Osteoblast (primary cell): ENCODE data around the gene H3-3A. TPM values are rescaled to one million over a fixed set of nuclear protein-coding genes. Genes with fewer than 3 reads are reported as not detected.

Experiments
- DNase-seq: peaks from one replicate; pipeline ENCODE4 v3.0.0; 2011; ENCODE audit warnings: low spot score, mixed read lengths; ENCODE audit not compliant: insufficient read length; ENCODE audit errors: missing footprints
- H2AFZ ChIP-seq: 2 replicates; pipeline ENCODE4 v1.6.0; 2011; ENCODE audit warnings: mild to moderate bottlenecking, low read length
- H3K27ac ChIP-seq: 2 replicates; pipeline ENCODE4 v1.5.1; 2011; ENCODE audit warnings: mild to moderate bottlenecking, low read depth, low read length, moderate library complexity
- H3K27me3 ChIP-seq: 2 replicates; pipeline ENCODE4 v1.6.0; 2012; ENCODE audit warnings: mild to moderate bottlenecking, control low read depth, inconsistent platforms, low read length, moderate library complexity; ENCODE audit not compliant: insufficient read depth
- H3K36me3 ChIP-seq: 2 replicates; pipeline ENCODE4 v1.5.1; 2011; ENCODE audit warnings: mild to moderate bottlenecking, low read length, control low read depth, moderate library complexity; ENCODE audit not compliant: insufficient read depth
- H3K4me1 ChIP-seq: 2 replicates; pipeline ENCODE4 v1.5.1; 2011; ENCODE audit warnings: mild to moderate bottlenecking, low read length, control low read depth, moderate library complexity; ENCODE audit not compliant: insufficient read depth
- H3K4me2 ChIP-seq: 2 replicates; pipeline ENCODE4 v1.6.0; 2011; ENCODE audit warnings: mild to moderate bottlenecking, low read length; ENCODE audit not compliant: insufficient read depth
- H3K4me3 ChIP-seq: fragments of 200-600 bp; sonication (generic); 3 replicates; pipeline ENCODE4 v1.5.1; 2012; ENCODE audit warnings: mild to moderate bottlenecking, low read length, inconsistent platforms; ENCODE audit not compliant: insufficient read depth
- H3K79me2 ChIP-seq: 2 replicates; pipeline ENCODE4 v1.6.0; 2012; ENCODE audit warnings: mild to moderate bottlenecking, low read length, control low read depth, inconsistent platforms; ENCODE audit not compliant: insufficient read depth
- H3K9me3 ChIP-seq: 2 replicates; pipeline ENCODE4 v1.5.1; 2011; ENCODE audit warnings: low read depth, low read length, control low read depth
- H4K20me1 ChIP-seq: 2 replicates; pipeline ENCODE4 v1.6.0; 2012; ENCODE audit warnings: mild to moderate bottlenecking, low read length, control low read depth; ENCODE audit not compliant: insufficient read depth
- CTCF ChIP-seq: IDR thresholded peaks from 2 replicates; pipeline ENCODE4 v1.5.1; 2011; ENCODE audit warnings: mild to moderate bottlenecking, low read depth, low read length, moderate library complexity; ENCODE audit errors: extremely low read depth
- total RNA-seq: library from RNA; depleted of rRNA; stranded (reverse); fragments of >200 nt; gene quantifications from 2 replicates; pipeline ENCODE4 v1.2.3, GENCODE V29; 2012

Gene H3-3A
- total RNA-seq, 1 donor = 127 TPM

- H3K4me2 ChIP-seq = no peak overlapping the region
- H2AFZ ChIP-seq = no peak overlapping the region
- H3K27ac ChIP-seq = no peak overlapping the region
- no peak for TF ChIP-seq CTCF
- peaks cover 21% of the 10 kb centered on the region for H3K79me2 ChIP-seq
- peaks cover 48% of the 10 kb centered on the region for H3K36me3 ChIP-seq
- DNase-seq = no peak
- H3K4me3 ChIP-seq = no peak overlapping the region
- no peaks in the 10 kb centered on the region for H3K4me1 ChIP-seq
- H3K27me3 ChIP-seq = no peaks in the 10 kb centered on the region
- H4K20me1 ChIP-seq = peaks cover 15% of the 10 kb centered on the region
- H3K9me3 ChIP-seq = no peaks in the 10 kb centered on the region
Measured at GRCh38 chr1:226073184-226073950, 10.9 kb downstream of the H3-3A start.

DNA sequence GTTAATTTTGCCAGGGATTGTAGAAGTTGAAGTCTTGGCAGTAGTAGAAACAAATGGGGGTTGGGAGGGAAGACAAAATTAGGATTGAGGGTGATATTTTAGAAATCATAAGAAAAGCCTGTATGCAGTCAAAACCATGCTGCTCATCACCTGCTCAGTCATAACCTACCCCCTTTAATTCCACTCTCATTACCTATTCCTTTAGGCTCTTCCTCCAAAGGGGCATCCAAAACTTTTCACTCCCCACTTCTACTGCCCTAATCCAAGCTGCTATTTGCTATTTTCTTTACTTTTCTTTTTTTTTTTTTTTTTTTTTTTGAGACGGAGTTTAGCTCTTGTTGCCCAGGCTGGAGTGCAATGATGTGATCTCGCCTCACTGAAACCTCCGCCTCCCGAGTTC lies 11.5 kb downstream of the H3-3A start:
- TF ChIP-seq CTCF = no peak
- H3K4me1 ChIP-seq = no peaks in the 10 kb centered on the region
- H2AFZ ChIP-seq = no peak overlapping the region
- peaks cover 10% of the 10 kb centered on the region for H4K20me1 ChIP-seq
- peaks cover 41% of the 10 kb centered on the region for H3K36me3 ChIP-seq
- no peaks in the 10 kb centered on the region for H3K27me3 ChIP-seq
- H3K79me2 ChIP-seq = peaks cover 14% of the 10 kb centered on the region
- DNase-seq = no peak
- H3K4me2 ChIP-seq = no peak overlapping the region
- no peaks in the 10 kb centered on the region for H3K9me3 ChIP-seq
- no peak overlapping the region for H3K27ac ChIP-seq
- H3K4me3 ChIP-seq = no peak overlapping the region

DNA sequence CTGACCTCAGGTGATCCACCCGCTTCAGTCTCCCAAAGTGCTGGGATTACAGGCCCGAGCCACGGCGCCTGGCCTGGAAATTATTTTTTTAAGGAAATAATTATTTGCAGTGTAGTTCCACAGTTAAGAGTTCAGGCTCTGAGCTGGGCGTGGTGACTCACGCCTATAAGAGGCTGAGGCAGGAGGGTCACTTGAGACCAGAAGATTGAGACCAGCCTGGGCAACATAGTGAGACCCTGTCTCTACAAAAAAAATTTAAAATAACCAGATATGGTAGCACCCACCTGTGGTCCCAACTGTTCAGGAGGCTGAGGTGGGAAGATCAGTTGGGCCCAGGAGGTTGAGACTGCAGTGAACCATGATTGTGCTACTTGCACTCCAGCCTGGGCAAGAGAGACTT lies 13.9 kb downstream of the H3-3A start:
- H2AFZ ChIP-seq = no peak overlapping the region
- peaks cover 22% of the 10 kb centered on the region for H3K36me3 ChIP-seq
- H3K27me3 ChIP-seq = no peaks in the 10 kb centered on the region
- no peaks in the 10 kb centered on the region for H3K4me1 ChIP-seq
- H4K20me1 ChIP-seq = no peaks in the 10 kb centered on the region
- DNase-seq = no peak
- no peaks in the 10 kb centered on the region for H3K79me2 ChIP-seq
- no peaks in the 10 kb centered on the region for H3K9me3 ChIP-seq
- no peak overlapping the region for H3K27ac ChIP-seq
- no peak overlapping the region for H3K4me2 ChIP-seq
- no peak for TF ChIP-seq CTCF
- H3K4me3 ChIP-seq = no peak overlapping the region

DNA sequence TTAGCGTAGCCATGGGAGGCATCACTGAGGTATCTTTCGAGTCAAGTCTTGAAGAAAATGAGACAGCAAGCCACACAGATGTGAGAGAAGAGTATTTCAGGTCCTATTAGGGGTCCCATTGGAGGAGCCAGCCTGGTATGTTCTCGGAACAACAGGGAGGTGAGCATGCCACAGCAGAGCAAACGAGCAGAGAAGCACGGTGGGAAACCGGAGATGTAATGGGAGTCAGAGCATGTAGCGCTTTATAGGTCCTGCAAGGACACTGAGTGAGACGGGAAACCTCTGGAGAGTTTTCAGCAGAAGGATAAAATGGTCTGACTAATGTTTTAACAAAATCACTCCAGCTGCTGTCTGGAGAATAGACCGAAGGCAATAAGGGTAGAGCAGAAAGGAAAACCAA lies 15.9 kb downstream of the H3-3A start:
- Histone ChIP-seq H2AFZ (no peak overlapping the region), H3K79me2 (no peaks in the 10 kb centered on the region), H3K27me3 (no peaks in the 10 kb centered on the region), H3K36me3 (peaks cover 9% of the 10 kb centered on the region), H3K27ac (no peak overlapping the region), H3K9me3 (no peaks in the 10 kb centered on the region), H3K4me1 (peaks cover 4% of the 10 kb centered on the region), H3K4me2 (no peak overlapping the region), H3K4me3 (no peak overlapping the region), H4K20me1 (no peaks in the 10 kb centered on the region)
- DNase-seq = no peak
- no peak for TF ChIP-seq CTCF
